GM19023 (cell line): ENCODE measurements around the gene GPX4.
A peak's percentile ranks its signal among the peaks of the same experiment; 100 is the strongest.

Experiments
- ATAC-seq: cut with Tn5 transposase; IDR thresholded peaks from one replicate; pipeline ENCODE4 v1.9.1; 2021; ENCODE audit warnings: mild to moderate bottlenecking, moderate library complexity; ENCODE audit not compliant: unreplicated experiment

GPX4 gene

DNA sequence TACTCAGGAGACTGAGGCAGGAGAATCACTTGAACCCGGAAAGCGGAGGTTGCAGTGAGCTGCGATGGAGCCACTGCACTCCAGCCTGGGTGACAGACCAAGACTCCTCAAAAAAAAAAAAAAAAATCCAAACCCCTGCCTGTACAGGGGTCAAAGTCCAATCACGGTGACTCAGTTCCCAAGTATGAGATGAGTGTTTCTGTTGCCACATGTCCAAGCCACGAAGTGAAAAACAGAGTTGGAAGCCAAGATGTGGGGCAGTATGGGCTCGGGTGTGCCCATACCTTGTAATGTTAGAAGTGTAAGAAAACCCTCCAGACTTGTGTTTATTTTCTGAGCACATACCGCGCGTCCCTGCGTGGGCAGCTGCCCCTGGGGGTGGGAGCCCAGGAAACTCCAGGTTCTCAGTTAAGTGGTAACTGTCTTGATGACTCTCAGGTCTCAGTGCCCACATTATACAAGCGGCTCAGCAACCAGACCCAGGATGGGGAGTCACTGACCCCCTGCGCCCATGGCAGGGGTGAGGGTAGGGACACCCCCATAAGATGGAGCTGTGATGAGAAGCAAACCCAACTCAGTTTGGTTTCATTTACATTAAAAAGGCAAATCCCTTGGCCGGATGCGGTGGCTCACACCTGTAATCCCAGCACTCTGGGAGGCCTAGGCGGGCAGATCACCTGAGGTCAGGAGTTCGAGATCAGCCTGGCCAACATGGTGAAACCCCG lies 1.2 kb upstream of the GPX4 start:
- ATAC-seq = no peak

DNA sequence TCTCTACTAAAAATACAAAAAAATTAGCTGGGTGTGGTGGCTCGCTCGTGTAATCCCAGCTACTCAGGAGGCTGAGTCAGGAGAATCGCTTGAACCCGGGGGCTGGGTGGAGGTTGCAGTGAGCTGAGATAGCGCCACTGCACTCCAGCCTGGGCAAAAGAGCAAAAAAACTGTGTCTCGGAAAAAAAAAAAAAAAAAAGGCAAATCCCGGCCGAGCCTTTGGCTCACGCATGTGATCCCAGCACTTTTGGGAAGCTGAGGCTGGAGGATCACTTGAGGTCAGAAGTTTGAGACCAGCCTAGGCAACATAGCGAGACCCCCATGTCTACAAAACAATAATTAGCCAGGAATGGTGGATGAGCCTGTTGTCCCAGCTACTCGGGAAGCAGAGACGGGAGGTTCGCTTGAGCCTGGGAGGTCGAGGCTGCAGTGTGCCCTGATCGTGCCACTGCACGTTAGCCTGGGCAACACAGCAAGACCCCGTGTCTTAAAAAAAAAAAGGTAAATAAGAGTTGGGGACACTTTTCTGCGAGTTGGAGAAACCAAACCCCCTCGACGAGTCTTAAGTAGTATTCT lies 574 bp upstream of the GPX4 start:
- no peak for ATAC-seq

DNA sequence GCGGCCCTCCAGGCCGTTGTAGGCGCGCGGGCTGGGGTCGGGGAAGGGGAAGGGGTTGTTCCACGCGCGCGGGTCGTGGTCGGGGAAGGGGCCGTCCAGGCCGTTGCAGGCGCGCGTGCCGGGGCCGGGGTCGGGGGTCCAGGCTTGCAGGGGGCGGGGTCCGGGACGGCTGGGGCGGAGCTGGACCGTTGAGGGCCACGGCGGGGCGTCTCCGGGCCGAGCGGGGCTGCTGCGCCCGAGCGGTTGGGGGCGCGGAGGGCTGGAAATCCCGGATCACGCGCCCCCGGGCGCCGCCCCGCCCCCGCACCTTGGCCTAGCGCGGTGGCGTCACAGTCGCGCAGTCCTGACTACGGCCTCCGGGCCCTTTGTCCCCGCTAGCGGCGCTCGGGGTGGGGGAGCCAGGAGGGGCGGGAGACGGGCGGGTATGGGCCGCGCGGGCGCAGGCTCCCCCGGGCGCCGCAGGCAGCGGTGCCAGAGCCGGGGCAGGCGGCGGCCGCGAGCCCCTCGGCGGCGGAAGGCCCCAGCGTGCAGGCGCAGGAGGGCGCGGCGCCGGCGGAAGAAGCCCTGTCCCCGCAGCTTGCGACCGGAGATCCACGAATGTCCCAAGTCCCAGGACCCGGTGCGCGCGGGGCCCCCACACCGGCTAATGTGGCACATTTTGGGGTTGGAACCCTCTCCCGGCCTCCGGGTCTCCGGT lies 665 bp downstream of the GPX4 start:
- ATAC-seq = peak; percentile 29

DNA sequence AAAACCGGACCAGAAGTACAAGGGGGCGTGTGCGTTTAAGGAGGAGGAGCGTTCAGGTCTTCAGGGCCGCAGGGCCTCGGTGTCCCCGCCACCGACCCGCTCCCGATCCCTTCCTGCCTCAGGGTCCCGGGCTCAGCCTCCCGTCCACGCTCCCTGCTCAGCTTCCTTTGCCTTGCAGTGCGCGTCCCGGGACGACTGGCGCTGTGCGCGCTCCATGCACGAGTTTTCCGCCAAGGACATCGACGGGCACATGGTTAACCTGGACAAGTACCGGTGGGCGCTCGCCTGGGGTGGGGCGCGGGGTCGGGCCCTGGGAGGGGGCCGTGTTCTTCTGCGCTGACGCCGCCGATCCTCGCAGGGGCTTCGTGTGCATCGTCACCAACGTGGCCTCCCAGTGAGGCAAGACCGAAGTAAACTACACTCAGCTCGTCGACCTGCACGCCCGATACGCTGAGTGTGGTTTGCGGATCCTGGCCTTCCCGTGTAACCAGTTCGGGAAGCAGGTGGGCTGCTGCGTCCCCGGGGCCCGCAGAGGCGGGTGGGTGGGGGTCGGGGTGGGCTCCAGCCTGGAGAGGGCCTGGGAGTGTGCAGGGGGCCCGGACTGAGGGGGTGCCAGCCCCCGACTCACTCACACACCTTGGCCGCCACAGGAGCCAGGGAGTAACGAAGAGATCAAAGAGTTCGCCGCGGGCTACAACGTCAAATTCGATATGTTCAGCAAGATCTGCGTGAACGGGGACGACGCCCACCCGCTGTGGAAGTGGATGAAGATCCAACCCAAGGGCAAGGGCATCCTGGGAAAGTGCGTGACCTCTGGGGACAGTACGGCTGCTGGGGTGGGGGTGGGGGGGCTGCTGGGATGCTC lies 1.4 kb downstream of the GPX4 start:
- ATAC-seq = no peak

DNA sequence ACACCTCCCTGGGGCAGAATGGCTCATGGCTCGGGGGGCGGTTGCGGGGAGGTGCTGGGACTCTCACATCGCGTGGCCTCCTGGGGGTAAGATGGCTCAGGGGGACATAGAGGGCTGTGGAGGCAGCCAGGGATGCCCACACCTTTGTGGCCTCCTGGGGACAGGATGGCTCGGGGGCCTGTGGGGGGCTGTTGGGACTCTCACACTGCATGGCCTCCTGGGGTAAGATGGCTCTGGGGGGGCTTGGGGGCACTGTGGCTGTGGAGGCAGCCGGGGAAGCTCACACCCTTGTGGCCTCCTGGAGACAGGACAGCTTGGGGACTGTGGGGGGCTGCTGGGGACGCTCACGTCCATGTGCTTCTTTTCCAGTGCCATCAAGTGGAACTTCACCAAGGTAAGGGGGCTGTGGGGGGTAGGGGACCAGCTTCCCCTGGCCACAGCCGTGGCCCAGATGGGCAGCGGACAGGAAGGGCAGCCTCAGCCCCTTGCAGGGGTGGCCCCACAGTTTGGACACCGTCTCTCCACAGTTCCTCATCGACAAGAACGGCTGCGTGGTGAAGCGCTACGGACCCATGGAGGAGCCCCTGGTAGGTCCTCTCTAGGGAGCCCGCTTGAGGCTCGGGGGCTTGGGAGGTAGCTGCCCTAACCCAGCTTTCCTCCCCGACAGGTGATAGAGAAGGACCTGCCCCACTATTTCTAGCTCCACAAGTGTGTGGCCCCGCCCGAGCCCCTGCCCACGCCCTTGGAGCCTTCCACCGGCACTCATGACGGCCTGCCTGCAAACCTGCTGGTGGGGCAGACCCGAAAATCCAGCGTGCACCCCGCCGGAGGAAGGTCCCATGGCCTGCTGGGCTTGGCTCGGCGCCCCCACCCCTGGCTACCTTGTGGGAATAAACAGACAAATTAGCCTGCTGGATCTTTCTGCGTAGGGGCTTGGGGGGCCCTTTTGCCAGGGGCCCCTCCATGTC lies 2.4 kb downstream of the GPX4 start:
- ATAC-seq = no peak

DNA sequence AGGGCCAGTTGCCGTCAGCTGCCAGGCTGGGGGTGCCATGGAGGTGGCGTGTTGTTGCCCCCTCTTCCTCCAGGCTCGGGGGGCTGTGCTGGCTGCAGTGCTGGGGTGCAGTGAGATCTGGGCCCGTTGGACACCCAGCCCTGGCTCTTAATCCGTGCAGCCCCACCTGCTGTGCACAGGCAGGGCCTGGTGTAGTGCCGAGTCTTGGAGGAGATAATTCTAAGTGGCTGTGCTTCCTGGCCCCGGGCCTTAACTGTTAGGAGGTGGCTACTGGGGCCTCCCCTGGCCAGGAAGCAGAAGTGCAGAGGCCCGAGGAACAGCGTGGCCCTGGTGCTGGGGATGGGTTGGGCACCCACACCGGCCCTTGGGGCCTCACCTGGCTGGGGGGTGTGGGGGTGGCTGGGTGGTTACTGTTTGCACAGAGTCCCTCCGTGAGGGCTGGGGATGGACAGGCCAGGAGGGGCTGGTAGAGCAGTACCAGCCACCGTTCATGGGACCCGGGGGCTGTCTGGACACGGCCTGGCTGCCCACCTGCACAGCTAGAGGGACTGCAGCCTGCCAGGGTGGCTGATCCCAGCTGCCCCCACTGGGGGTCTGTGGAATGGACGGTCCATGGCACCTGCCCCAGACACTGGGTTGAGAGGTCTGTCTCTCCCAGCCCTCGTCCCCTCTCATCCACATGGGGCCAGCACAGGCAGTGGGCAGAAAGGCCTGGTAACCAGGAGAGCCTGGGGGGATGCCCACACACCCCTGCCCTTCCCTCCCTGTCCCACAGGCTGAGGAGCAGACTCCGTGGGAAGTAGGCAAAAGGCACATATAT lies 3.3 kb downstream of the GPX4 start:
- ATAC-seq = no peak

DNA sequence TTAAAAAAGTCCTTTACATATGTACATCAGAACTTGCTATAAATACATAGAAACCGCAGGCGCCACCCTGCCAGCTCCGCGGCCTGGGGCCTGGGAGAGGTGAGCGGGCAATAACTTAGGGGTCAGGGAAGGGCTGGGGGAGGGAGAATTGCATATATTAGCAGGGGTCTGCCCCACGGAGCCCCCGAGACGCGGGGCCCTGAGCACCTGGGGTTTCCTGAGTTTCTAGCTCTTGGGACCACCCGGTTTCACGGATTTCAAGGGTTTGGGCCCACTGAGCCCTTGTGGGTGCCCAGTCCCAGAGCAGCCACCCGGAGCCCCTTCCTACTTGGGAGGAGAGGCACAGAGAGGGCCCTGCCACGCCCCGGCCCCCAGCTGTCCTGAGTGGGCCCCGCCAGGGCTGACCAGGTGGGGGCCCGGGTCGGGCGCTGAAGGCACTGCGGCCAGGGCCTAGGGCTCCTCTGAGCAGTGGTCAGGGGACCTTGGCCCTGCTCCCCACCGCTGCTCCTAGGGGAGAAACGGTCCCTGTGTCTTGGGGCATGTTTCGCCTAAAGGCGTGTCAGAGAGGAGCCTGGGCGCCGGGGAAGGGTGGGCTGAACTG lies 4.0 kb downstream of the GPX4 start:
- no peak for ATAC-seq

DNA sequence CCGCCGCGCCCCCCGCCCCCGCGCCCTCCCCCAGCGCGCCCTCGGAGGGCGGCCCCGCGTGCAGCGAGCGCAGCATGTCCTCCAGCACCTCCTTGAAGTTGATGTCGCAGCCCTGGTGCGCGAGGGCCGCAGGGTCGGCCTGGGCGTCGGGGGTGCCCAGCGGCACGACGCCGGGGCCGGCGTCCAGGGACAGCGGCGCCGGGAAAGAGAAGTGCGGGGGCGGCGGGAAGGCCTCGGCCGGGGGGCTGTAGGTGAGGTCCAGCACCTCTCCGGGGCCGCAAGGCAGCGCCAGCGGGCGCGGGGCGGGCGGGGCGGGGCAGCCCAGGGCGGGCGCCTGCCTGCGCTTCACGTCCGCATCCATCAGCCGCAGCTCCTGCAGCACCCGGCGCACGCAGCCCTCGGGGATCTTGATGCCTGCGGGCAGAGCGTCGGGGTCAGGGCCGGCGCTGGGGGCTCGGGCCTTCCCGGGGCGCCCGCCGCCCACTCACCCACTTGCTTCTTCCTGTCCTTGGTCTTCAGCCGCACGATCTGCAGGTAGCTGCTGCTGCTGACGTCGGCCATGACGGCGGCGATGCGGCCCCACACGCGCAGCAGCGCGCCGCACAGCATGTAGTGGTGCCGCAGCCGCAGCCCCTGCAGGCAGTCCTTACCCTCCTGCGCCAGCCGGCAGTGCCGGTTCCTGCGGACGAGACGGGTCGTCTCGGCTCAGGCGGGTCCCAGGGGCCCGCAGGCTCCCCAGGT lies 4.7 kb downstream of the GPX4 start:
- ATAC-seq = no peak

DNA sequence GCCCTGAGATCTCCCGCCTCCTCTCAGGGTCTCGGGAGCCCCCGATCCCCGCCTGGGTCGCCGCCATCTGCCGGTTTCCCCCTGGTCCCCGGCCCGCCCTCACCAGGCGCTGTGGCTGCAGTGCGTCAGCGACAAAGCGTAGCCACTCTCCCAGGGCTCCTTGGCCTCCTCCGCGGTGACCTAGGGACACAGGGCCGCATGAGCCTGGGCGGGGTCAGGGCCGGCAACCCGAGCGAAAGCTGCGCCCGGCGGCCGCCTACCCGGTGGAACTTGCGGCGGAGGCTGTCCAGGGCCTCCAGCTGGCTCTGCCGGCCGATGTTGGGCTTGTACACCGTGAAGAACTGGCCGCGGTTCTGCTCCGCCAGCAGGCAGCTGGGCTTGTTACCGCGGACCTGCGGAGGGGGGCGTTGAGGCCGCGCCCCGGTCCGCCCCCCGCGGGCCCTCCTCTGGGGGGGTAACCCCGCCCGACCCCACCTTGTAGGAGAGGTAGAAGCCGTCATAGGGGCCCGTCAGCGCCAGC lies 5.3 kb downstream of the GPX4 start:
- ATAC-seq = no peak

DNA sequence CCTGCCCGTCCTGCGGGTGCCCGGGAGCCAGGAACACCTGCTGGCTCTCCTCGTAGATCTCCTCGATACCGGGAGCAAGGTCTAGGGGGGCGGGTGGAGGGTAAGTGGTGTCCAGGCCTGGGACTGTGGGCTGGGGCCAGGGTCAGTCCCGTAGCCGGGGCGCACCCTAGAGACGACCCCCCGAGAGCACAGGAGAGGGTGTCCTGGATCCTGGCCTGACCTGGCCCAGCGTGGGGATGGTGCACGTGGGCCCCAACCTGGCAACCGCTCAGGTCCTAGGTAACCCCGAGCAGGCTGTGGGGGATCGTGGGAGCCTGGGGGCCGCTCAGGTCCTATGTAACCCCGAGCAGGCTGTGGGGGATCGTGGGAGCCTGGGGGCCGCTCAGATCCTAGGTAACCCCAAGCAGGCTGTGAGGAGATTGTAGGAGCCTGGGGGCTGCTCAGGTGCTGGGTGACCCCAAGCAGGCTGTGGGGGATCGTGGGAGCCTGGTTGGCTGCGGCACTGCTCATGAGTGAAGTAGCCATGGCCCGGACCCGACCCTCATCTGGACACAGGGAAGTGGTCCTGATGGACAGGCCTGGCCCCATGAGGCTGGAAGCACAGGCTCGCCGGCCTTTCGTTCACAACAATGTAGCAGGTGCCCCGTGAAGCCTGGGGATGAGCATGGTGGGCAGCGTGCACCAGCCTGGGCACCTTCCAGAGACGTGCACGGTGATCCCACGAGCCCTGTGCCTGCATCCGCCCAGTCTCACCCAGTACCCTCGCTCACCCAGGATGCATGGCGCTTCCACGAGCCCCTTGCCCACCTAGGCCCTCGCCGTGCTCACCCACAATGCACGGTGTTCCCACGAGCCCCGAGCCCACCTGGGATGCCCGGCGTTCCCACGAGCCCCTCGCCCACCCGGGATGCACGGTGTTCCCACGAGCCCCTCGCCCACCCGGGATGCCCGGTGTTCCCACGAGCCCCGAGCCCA lies 6.2 kb downstream of the GPX4 start:
- no peak for ATAC-seq

DNA sequence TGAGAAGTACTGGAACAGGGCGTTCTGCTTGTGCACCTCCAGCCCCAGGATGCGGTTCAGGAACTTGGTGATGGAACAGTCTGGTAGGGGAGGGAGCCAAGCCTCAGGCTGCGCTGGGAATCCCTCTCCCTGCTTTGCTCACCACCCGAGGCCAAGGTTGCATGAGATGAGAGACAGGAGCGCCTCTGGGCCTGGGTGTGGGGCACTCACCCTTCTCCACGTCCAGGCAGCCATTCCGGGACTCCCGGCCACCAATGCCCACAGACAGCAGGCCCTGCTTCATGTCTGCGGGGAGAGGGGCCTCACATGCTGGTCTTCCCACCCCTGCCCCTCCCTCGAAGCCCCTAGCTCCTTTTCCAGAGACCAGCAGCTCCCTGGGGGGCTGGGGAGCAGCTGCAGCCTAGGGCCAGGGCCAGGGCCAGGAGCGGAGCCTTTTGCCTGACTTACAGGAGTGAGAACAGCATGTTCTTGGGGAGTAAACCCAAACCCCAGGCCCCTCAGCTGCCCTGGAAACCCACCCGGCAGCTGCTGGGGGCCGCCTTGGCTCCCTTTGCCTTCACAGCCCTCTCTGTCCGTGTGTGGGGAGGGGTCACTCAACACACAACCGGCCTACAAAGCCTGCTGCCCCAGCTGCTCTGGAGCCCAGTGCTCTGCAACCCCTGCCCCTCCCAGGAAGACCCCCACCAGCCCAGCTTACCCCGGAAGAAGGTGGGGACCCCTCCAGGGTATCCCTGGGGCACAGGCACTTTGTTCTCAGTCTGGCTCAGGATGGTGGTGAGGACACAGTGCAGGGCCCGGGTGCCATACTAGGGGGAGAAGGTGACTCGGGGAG lies 7.2 kb downstream of the GPX4 start:
- ATAC-seq = no peak

DNA sequence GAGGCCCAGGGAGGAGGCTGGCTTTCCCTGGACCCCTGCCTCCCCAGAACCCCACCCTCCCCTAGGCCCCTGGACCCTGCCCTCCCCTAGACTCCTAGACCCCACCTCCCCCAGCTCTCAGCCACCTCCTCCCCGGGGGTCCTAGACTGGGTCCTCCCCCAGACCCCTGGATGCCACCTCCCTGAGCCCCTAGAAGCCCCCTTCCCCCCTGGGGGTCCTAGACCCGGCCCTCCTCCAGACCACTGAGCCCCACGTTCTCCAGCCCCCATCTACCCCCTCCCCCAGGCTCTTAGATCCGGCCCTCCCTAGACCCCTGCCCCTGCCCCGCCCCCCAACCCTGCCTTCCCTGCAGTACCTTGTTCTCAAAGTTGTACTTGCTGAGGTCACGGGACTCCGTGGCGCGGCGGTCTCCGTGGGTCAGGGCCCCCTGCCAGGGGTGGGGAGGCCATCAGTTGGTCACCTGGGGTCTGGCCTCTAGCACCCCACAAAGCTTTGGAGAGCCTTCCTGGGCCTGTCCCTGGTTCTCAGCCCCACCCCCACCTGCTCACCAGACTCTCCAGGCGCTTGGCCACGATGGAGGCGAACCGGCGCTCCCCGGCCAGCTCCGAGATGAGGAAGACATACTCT lies 8.0 kb downstream of the GPX4 start:
- ATAC-seq = no peak

DNA sequence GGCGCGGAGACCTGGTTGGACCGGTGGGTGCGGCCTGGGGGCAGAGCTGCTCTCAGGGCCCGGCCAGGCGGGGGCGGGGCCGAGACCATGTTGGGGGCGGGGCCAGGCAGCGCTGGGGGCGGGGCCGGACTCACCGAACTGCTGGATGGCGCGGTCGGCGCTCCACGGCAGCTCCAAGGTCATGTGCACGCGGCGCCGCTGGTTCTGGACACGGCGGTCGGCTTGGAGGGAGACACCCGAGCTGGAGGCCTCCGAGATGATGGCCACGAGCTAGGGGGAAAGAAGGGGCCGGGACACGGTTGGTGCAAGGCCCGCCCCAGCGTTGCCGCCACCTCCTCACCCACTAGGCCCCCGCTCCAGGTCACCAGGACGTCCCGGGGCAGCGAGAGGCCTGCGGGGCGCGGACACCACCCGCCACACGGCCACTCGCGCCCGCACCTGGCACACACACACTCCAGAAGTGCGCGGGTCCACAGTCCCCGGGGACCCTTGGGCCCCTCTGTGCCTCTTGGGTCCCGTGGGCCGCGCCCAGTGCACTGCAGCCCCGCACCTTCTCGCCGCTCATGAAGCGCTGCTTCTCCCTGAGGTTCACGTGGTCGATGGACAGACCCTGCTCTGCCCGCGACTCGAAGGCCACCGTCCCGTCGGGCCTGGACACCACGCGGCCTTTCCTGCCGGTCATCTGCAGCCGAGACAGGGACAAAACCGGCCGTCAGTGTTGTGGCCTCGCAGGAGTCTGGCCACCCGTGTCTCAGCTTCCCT lies 8.7 kb downstream of the GPX4 start:
- no peak for ATAC-seq

DNA sequence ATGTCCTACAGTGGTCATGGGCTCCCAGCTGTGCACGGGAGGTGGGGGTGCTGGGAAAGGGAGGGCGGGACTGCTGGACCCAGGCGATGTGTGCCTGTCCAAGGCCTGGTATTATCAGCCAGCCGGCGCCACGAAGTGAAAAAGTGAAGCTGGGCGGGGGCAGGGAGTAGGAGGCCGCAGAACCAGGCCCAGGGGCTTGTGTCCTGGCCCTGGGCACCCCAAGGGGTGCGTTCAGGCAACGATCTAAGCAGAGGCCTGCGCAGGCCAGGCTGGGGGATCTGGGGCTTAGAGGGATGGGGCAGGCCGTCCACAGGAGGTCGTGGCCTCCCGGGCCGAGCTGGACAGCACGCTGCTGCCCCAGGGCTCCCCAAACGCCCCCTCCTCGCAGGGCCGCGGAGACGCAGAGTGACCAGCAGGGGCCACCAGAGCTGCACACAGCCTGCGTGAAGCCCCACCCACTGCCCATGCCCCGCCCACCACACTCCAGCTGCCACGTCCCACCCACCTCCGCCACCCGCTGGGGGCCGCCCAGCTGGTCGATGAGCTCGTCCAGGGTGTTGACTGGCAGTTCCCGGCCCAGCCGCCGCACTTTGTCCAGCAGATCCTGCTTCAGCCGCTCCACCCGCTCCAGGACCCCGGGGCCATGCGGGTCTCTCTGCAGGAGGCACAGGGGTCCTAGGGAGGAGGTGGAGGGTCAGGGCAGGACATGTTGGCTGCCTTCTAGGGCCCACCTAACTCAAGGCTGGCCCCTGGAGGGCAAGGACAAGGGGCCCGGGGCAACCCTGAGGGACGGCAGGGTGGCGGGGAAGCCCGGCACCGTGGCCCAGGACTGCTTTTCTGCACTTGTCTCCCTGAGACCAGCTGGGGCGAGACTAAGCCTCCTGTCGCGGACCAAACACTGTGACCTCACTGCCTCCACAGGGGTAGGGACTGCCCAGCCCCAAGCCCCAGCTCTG lies 9.5 kb downstream of the GPX4 start:
- peak; percentile 48 for ATAC-seq
